B cell (primary cell): ENCODE results near the gene EDA2R. TPM values are rescaled to one million over a fixed set of nuclear protein-coding genes. Genes with fewer than 3 reads are reported as not detected.

Experiments used
- ATAC-seq: fragments of 200-7000 bp; cut with Tn5 transposase; one replicate; pipeline ENCODE4 v1.10.0; 2021; ENCODE audit warnings: low read depth, mild to moderate bottlenecking, moderate number of reproducible peaks, moderate library complexity
- CTCF ChIA-PET: fragments of 350-600 bp; sonication (Branson Sonifier 250); formaldehyde crosslinking; loops from one replicate; lab custom pipeline; 2021; ENCODE audit warnings: antibody characterized with exemption, inconsistent platforms; lab: Charles Lee
- POLR2A ChIA-PET: fragments of 350-600 bp; sonication (Branson Sonifier 250); formaldehyde crosslinking; loops from one replicate; lab custom pipeline; 2021; ENCODE audit warnings: antibody characterized with exemption; lab: Charles Lee
- DNase-seq: peaks from one replicate; pipeline ENCODE4 v3.0.0; 2013
- H2AFZ ChIP-seq: 2 replicates; pipeline ENCODE4 v1.6.1; 2012; ENCODE audit warnings: mild to moderate bottlenecking, low read depth, low read length; ENCODE audit not compliant: insufficient read depth, poor library complexity, severe bottlenecking
- H3K27ac ChIP-seq, 2 donors: 1 replicate in 1 of 2; 2 replicates in 1 of 2; pipeline ENCODE4 v1.5.1; 2012 to 2013; ENCODE audit warnings: low read length in 2 of 2, mild to moderate bottlenecking in 2 of 2, moderate library complexity in 1 of 2
- H3K27me3 ChIP-seq, 4 experiments: fragments of 200-600 bp in 1 of 4; sonication (generic) in 1 of 4; replicated peaks in 1 of 4; 1 replicate in 2 of 4; 2 replicates in 2 of 4; pipeline versions ENCODE4 v1.6.1 to v1.7.0; 2013 to 2016; ENCODE audit warnings: low read length in 3 of 4, mild to moderate bottlenecking in 2 of 4, mixed read lengths in 1 of 4, moderate library complexity in 1 of 4; ENCODE audit not compliant: insufficient read depth in 4 of 4, control insufficient read depth in 3 of 4; ENCODE audit errors: control extremely low read depth in 1 of 4
- H3K36me3 ChIP-seq, 2 experiments: replicated peaks in 1 of 2; 1 replicate in 1 of 2; 2 replicates in 1 of 2; pipeline versions ENCODE4 v1.6.1 to v1.7.1; 2013; ENCODE audit warnings: low read length in 1 of 2; ENCODE audit not compliant: insufficient read depth in 2 of 2, control insufficient read depth in 1 of 2; ENCODE audit errors: control extremely low read depth in 1 of 2, extremely low read depth in 1 of 2
- H3K4me1 ChIP-seq, 2 donors: fragments of 200-600 bp in 1 of 2; sonication (generic) in 1 of 2; 1 replicate in 1 of 2; 2 replicates in 1 of 2; pipeline versions ENCODE4 v1.5.1 to v1.6.1; 2013 to 2017; ENCODE audit warnings: low read length in 2 of 2; ENCODE audit not compliant: control insufficient read depth in 2 of 2, insufficient read depth in 2 of 2
- H3K4me2 ChIP-seq: replicated peaks from 2 replicates; pipeline ENCODE3; 2012; ENCODE audit warnings: mild to moderate bottlenecking, low read depth, low read length; ENCODE audit not compliant: poor library complexity, severe bottlenecking
- H3K4me3 ChIP-seq, 5 experiments: fragments of 200-600 bp in 1 of 5; sonication (generic) in 1 of 5; 1 replicate in 3 of 5; 2 replicates in 2 of 5; pipeline versions ENCODE4 v1.5.1 to v1.7.0; 2011 to 2016; ENCODE audit warnings: low read length in 4 of 5, mild to moderate bottlenecking in 4 of 5, low read depth in 2 of 5, control low read depth in 1 of 5, moderate library complexity in 1 of 5; ENCODE audit not compliant: insufficient read depth in 1 of 5; ENCODE audit errors: control extremely low read depth in 1 of 5, extremely low read depth in 1 of 5
- H3K79me2 ChIP-seq: fragments of 200-600 bp; sonication (generic); one replicate; pipeline ENCODE4 v1.6.0; 2016; ENCODE audit warnings: low read length; ENCODE audit not compliant: control insufficient read depth, insufficient read depth
- H3K9ac ChIP-seq: fragments of 200-600 bp; sonication (generic); 2 replicates; pipeline ENCODE4 v1.6.1; 2017; ENCODE audit warnings: mild to moderate bottlenecking, low read length, moderate library complexity
- H3K9me3 ChIP-seq, 3 donors: one replicate each; pipeline versions ENCODE4 v1.6.1 to v1.7.1; 2013; ENCODE audit warnings: low read length in 2 of 3; ENCODE audit not compliant: control insufficient read depth in 2 of 3, insufficient read depth in 1 of 3; ENCODE audit errors: control extremely low read depth in 1 of 3
- H4K20me1 ChIP-seq: 2 replicates; pipeline ENCODE4 v1.6.0; 2012; ENCODE audit warnings: mild to moderate bottlenecking, low read length; ENCODE audit not compliant: insufficient read depth, control insufficient read depth, poor library complexity, severe bottlenecking
- H3K27ac Mint-ChIP-seq: one replicate; pipeline ENCODE4 v1.8.0; 2021; ENCODE audit warnings: mixed read lengths
- H3K27me3 Mint-ChIP-seq: one replicate; pipeline ENCODE4 v1.8.0; 2021; ENCODE audit warnings: mixed read lengths
- H3K4me1 Mint-ChIP-seq: one replicate; pipeline ENCODE4 v1.8.0; 2021; ENCODE audit warnings: mixed read lengths
- H3K4me3 Mint-ChIP-seq: one replicate; pipeline ENCODE4 v1.8.0; 2021; ENCODE audit warnings: mixed read lengths
- H3K9me3 Mint-ChIP-seq: one replicate; pipeline ENCODE4 v1.8.0; 2022; ENCODE audit warnings: mixed read lengths; ENCODE audit not compliant: insufficient read depth
- EZH2 ChIP-seq: IDR thresholded peaks from 2 replicates; pipeline ENCODE4 v1.6.1; 2012; ENCODE audit warnings: borderline replicate concordance, low read depth, mild to moderate bottlenecking, moderate library complexity, low read length; ENCODE audit not compliant: insufficient read depth, poor library complexity, severe bottlenecking
- WGBS: methylation state at CpG from one replicate; pipeline ENCODE4 v1.1.5; 2013; ENCODE audit warnings: missing lambda C conversion rate; ENCODE audit not compliant: insufficient coverage; 5-methylcytosine and 5-hydroxymethylcytosine counted together
- intact Hi-C: fragments of 100-400 bp; cut with micrococcal nuclease; formaldehyde crosslinking; loops from one replicate; pipeline ENCODE4 v1.10.0; 2022
- polyA plus RNA-seq: library from polyadenylated mRNA; depleted of rRNA; stranded (reverse); fragments of >200 nt; gene quantifications from 2 replicates; pipeline ENCODE4 v1.2.3, GENCODE V29; 2012
- total RNA-seq, 2 donors: library from RNA; stranded (reverse); fragments of 120-200 nt in 1 of 2; gene quantifications; 1 replicate in 1 of 2; 2 replicates in 1 of 2; pipeline versions ENCODE4 v1.2.3 to v1.2.4, GENCODE V29; 2013 to 2022
- TF ChIP-seq, protein P1 (sequence below): fragments of 200-600 bp; IDR thresholded peaks from one replicate; pipeline ENCODE4 v1.8.0; 2022; ENCODE audit warnings: antibody characterized with exemption, mild to moderate bottlenecking

Gene EDA2R
- total and polyA plus RNA-seq, 2 donors (not counting 1 experiment from before 2014, with no cell fraction given): 0.25 to 0.49 TPM

DNA sequence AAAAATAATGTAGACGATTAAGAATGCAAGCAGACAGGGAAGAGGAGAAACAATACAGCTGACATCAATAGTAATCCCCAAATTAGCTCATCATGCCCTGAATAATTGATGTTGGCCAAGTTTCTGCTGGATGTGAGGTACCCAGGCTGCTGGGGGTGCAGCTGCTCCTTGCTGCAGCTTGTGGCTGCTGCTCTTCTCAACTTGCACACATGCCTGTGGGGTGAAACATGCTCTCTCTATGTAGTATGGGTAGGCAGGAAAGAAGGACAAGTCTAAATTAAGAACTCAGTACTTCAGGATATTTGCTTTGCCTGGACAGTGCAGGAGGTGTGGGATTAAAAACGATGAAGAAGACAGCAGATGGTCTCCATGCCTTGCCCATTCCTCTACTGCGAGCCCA is 16.7 kb downstream of the EDA2R start:
- intact Hi-C loops: no loop called here
- Histone ChIP-seq H3K9ac (no peak overlapping the region), H2AFZ (no peak overlapping the region), H3K27ac (no peak overlapping the region), H3K9me3 (no peaks in the 10 kb centered on the region), H3K4me2 (no peak overlapping the region), H3K79me2 (no peaks in the 10 kb centered on the region), H3K4me1 (no peaks in the 10 kb centered on the region), H3K27me3 (no peaks in the 10 kb centered on the region), H3K4me3 (no peak overlapping the region), H4K20me1 (no peaks in the 10 kb centered on the region), H3K36me3 (no peaks in the 10 kb centered on the region)
- no peaks in the 10 kb centered on the region for H3K9me3 Mint-ChIP-seq
- H3K4me1 Mint-ChIP-seq: no peaks in the 10 kb centered on the region
- TF ChIP-seq EZH2: no peak
- TF ChIP-seq, protein P1, sequence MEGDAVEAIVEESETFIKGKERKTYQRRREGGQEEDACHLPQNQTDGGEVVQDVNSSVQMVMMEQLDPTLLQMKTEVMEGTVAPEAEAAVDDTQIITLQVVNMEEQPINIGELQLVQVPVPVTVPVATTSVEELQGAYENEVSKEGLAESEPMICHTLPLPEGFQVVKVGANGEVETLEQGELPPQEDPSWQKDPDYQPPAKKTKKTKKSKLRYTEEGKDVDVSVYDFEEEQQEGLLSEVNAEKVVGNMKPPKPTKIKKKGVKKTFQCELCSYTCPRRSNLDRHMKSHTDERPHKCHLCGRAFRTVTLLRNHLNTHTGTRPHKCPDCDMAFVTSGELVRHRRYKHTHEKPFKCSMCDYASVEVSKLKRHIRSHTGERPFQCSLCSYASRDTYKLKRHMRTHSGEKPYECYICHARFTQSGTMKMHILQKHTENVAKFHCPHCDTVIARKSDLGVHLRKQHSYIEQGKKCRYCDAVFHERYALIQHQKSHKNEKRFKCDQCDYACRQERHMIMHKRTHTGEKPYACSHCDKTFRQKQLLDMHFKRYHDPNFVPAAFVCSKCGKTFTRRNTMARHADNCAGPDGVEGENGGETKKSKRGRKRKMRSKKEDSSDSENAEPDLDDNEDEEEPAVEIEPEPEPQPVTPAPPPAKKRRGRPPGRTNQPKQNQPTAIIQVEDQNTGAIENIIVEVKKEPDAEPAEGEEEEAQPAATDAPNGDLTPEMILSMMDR: no peak
- WGBS: 71% methylated on average over 1 of the region's 3 CpGs
- ChIA-PET POLR2A (no interaction called here), CTCF (no interaction called here)
- no peak for ATAC-seq
- no peak for DNase-seq
- no peaks in the 10 kb centered on the region for H3K27me3 Mint-ChIP-seq
- no peak overlapping the region for H3K27ac Mint-ChIP-seq
- H3K4me3 Mint-ChIP-seq: no peak overlapping the region

DNA sequence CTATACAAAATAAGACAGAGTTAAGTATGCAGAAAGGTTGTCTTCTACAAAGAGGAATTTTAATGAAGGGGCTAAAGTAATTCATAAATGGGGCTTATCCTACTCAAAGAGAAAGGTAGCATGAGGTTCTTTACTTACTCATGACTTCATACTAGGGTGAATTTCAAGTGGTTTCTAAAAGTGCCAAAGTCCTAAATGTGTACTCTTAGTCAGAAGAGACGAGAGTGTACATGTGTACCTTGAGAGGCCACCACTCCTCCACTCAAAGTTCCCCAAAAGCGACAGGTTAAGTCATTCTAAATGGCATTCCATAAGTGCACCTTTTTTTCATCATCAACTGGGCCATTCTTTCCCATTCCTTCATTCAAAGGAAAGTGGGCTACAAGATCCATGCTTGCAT is 21.9 kb downstream of the EDA2R start:
- Histone ChIP-seq H3K4me1 (no peaks in the 10 kb centered on the region), H4K20me1 (no peaks in the 10 kb centered on the region), H2AFZ (no peak overlapping the region), H3K27ac (no peak overlapping the region), H3K9me3 (no peaks in the 10 kb centered on the region), H3K4me3 (no peak overlapping the region), H3K9ac (no peak overlapping the region), H3K36me3 (no peaks in the 10 kb centered on the region), H3K27me3 (no peaks in the 10 kb centered on the region), H3K4me2 (no peak overlapping the region), H3K79me2 (no peaks in the 10 kb centered on the region)
- Mint-ChIP-seq H3K9me3 (no peaks in the 10 kb centered on the region), H3K4me3 (no peak overlapping the region), H3K27me3 (no peaks in the 10 kb centered on the region), H3K27ac (no peak overlapping the region), H3K4me1 (no peaks in the 10 kb centered on the region)
- TF ChIP-seq EZH2: no peak
- TF ChIP-seq, protein P1: no peak
- ATAC-seq (no peak), DNase-seq (no peak)
- no CpG with 5 or more reads among the region's 2 CpGs for WGBS
- intact Hi-C loops: no loop called here
- ChIA-PET CTCF (no interaction called here), POLR2A (no interaction called here)
